ENCODE data around the gene CXCL5. TPM values are rescaled to one million over a fixed set of nuclear protein-coding genes. Genes with fewer than 3 reads are reported as not detected.

Gene CXCL5
- total and polyA plus RNA-seq, 2 experiments from 2014 or later, result 7.5 to 7.6 TPM

DNA sequence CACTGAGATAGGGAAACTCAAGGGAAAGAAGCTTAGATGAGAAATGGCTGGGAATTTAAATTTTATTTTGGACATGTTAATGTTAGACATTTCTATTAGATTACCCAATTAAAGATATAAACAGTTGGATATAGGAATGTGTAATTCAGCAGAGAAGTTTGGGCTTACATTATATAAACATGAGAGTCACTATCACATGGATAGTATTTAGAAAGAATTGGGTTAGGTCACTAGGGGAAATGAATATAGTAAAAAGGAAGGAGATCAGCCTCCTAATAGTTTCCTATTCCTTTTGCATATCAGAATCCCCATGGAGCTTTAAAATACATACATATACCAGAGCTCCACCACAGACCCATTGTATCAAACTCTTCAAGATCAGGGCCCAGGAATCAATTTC is 19.6 kb upstream of the CXCL5 start:
- H3K9me2 ChIP-seq (ENCODE audit: insufficient read depth), result peaks cover 15% of the 10 kb centered on the region; the same call in 1 of the 2 replicates
- peaks cover 3% of the 10 kb centered on the region; the same call in 1 of the 2 replicates for H3F3A ChIP-seq (replicated peaks; ENCODE audit: low read depth)
- H3K4me3 ChIP-seq, result no peak overlapping the region
- H3K36me3 Mint-ChIP-seq (ENCODE audit: low read depth), result no peaks in the 10 kb centered on the region
- no peak for ATAC-seq
- H3K27me3 ChIP-seq (ENCODE audit: insufficient read depth), result no peaks in the 10 kb centered on the region
- TF ChIP-seq, protein P1, sequence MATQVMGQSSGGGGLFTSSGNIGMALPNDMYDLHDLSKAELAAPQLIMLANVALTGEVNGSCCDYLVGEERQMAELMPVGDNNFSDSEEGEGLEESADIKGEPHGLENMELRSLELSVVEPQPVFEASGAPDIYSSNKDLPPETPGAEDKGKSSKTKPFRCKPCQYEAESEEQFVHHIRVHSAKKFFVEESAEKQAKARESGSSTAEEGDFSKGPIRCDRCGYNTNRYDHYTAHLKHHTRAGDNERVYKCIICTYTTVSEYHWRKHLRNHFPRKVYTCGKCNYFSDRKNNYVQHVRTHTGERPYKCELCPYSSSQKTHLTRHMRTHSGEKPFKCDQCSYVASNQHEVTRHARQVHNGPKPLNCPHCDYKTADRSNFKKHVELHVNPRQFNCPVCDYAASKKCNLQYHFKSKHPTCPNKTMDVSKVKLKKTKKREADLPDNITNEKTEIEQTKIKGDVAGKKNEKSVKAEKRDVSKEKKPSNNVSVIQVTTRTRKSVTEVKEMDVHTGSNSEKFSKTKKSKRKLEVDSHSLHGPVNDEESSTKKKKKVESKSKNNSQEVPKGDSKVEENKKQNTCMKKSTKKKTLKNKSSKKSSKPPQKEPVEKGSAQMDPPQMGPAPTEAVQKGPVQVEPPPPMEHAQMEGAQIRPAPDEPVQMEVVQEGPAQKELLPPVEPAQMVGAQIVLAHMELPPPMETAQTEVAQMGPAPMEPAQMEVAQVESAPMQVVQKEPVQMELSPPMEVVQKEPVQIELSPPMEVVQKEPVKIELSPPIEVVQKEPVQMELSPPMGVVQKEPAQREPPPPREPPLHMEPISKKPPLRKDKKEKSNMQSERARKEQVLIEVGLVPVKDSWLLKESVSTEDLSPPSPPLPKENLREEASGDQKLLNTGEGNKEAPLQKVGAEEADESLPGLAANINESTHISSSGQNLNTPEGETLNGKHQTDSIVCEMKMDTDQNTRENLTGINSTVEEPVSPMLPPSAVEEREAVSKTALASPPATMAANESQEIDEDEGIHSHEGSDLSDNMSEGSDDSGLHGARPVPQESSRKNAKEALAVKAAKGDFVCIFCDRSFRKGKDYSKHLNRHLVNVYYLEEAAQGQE (IDR thresholded peaks at IDR 0.05; ENCODE audit: unreplicated experiment), result no peak
- TF ChIP-seq POLR2AphosphoS5 (IDR thresholded peaks at IDR 0.05; ENCODE audit: low read depth), result no peak
- TF ChIP-seq EZH2 (IDR thresholded peaks at IDR 0.05; ENCODE audit: low read depth, unreplicated experiment), result no peak
- TF ChIP-seq CTCF (conservative IDR thresholded peaks at IDR 0.05; ENCODE audit: low read depth in 2 of 2), result no peak
- TF ChIP-seq ZNF331 (CRISPR knock-in tag; IDR thresholded peaks at IDR 0.05; ENCODE audit: low read depth), result no peak
- TF ChIP-seq CREB1 (CRISPR knock-in tag; IDR thresholded peaks at IDR 0.05; ENCODE audit: low read depth), result no peak
- TF ChIP-seq STAT1 (IDR thresholded peaks at IDR 0.05; ENCODE audit: unreplicated experiment), result no peak
- no peak for TF ChIP-seq NANOG (IDR thresholded peaks at IDR 0.05; ENCODE audit: borderline replicate concordance)
- TF ChIP-seq EZH2phosphoT487 (IDR thresholded peaks at IDR 0.05; ENCODE audit: unreplicated experiment), result no peak
- TF ChIP-seq ZNF114 (CRISPR knock-in tag; IDR thresholded peaks at IDR 0.05), result no peak
- no peak for TF ChIP-seq JUNB (IDR thresholded peaks at IDR 0.05; ENCODE audit: unreplicated experiment)
- no peak for TF ChIP-seq ZNF462 (CRISPR knock-in tag; IDR thresholded peaks at IDR 0.05)
- TF ChIP-seq ETS1 (IDR thresholded peaks at IDR 0.05), result no peak
- H4K20me1 ChIP-seq (replicated peaks; ENCODE audit: insufficient read depth), result no peaks in the 10 kb centered on the region
- H3K4me1 ChIP-seq (ENCODE audit: insufficient read depth), result peaks cover 21% of the 10 kb centered on the region
- no peaks in the 10 kb centered on the region for H3K36me3 ChIP-seq (ENCODE audit: insufficient read depth)
- H3K27ac ChIP-seq (ENCODE audit: low read depth), result no peak overlapping the region
- H3K4me2 ChIP-seq, result no peak overlapping the region
- no peaks in the 10 kb centered on the region for H3K79me2 ChIP-seq (replicated peaks; ENCODE audit: insufficient read depth)
- no peak for DNase-seq (ENCODE audit: low spot score)
- H3K9me3 Mint-ChIP-seq, result no peaks in the 10 kb centered on the region
- H3K4me3 Mint-ChIP-seq, result no peak overlapping the region
- peaks cover 25% of the 10 kb centered on the region; the same call in 2 of the 3 replicates for H3K4me1 Mint-ChIP-seq
- no peak overlapping the region for H3K27ac Mint-ChIP-seq
- no peaks in the 10 kb centered on the region for H3K27me3 Mint-ChIP-seq (ENCODE audit: insufficient read depth, low read depth, poor library complexity)
- H2AFZ ChIP-seq, result no peak overlapping the region
